Neural cell (in vitro differentiated cells): ENCODE data around the gene PPP3CA. TPM values are rescaled to one million over a fixed set of nuclear protein-coding genes. Genes with fewer than 3 reads are reported as not detected.

Experiments used
- H2AFZ ChIP-seq: fragments of 200-600, 300-800 bp; sonication (generic), shearing (Covaris generic); 2 replicates; pipeline ENCODE4 v1.6.0; 2014; ENCODE audit warnings: low read depth, mild to moderate bottlenecking, antibody characterized with exemption, low read length, moderate library complexity
- H3F3A ChIP-seq: fragments of 200-600 bp; shearing (Covaris generic); 2 replicates; pipeline ENCODE4 v1.6.1; 2016; ENCODE audit warnings: mild to moderate bottlenecking, moderate library complexity, mixed read lengths, antibody characterized with exemption, low read length; ENCODE audit not compliant: insufficient read depth, poor library complexity, severe bottlenecking
- H3K27ac ChIP-seq: fragments of 200-600, 300-800 bp; sonication (generic), shearing (Covaris generic); 2 replicates; pipeline ENCODE4 v1.5.1; 2014; ENCODE audit warnings: mild to moderate bottlenecking, low read length, moderate library complexity
- H3K27me3 ChIP-seq: fragments of 300-800, 200-600 bp; sonication (generic), shearing (Covaris generic); 2 replicates; pipeline ENCODE4 v1.6.0; 2014; ENCODE audit warnings: mild to moderate bottlenecking, low read depth, low read length, moderate library complexity; ENCODE audit not compliant: insufficient read depth
- H3K36me3 ChIP-seq: fragments of 300-800, 200-600 bp; sonication (generic), shearing (Covaris generic); 2 replicates; pipeline ENCODE4 v1.5.1; 2014; ENCODE audit warnings: mild to moderate bottlenecking, antibody characterized with exemption, low read length, moderate library complexity; ENCODE audit not compliant: insufficient read depth
- H3K4me2 ChIP-seq: fragments of 300-800, 200-600 bp; sonication (generic), shearing (Covaris generic); 2 replicates; pipeline ENCODE4 v1.6.0; 2014; ENCODE audit warnings: mild to moderate bottlenecking, low read length
- H3K4me3 ChIP-seq: fragments of 300-800, 200-600 bp; sonication (generic), shearing (Covaris generic); 2 replicates; pipeline ENCODE4 v1.5.1; 2014; ENCODE audit warnings: mild to moderate bottlenecking, low read length, moderate library complexity
- H3K79me2 ChIP-seq: fragments of 200-600 bp; shearing (Covaris generic); replicated peaks from 2 replicates; pipeline ENCODE4 v1.6.0; 2014; ENCODE audit warnings: mild to moderate bottlenecking, low read length, moderate library complexity; ENCODE audit not compliant: insufficient read depth
- H3K9ac ChIP-seq: fragments of 300-800, 200-600 bp; sonication (generic), shearing (Covaris generic); 2 replicates; pipeline ENCODE4 v1.6.1; 2016; ENCODE audit warnings: mild to moderate bottlenecking, low read length, mixed read lengths
- H3K9me2 ChIP-seq: fragments of 200-600 bp; shearing (Covaris generic); 2 replicates; pipeline ENCODE4 v1.6.1; 2016; ENCODE audit warnings: mild to moderate bottlenecking, low read length, mixed read lengths; ENCODE audit not compliant: insufficient read depth
- H3K9me3 ChIP-seq: fragments of 200-600, 300-800 bp; sonication (generic), shearing (Covaris generic); 2 replicates; pipeline ENCODE4 v1.6.1; 2016; ENCODE audit warnings: mild to moderate bottlenecking, mixed run types, low read length, moderate library complexity, mixed read lengths
- H4K20me1 ChIP-seq: fragments of 200-600 bp; shearing (Covaris generic); 2 replicates; pipeline ENCODE4 v1.6.1; 2016; ENCODE audit warnings: mild to moderate bottlenecking, mixed run types; ENCODE audit not compliant: insufficient read depth
- EP300 ChIP-seq: fragments of 450-650 bp; conservative IDR thresholded peaks from 2 replicates; pipeline ENCODE4 v1.6.1; 2014; ENCODE audit warnings: antibody characterized with exemption, mild to moderate bottlenecking, moderate library complexity; ENCODE audit not compliant: poor library complexity, severe bottlenecking
- EZH2 ChIP-seq: fragments of 200-600, 300-800 bp; shearing (Covaris generic), sonication (generic); IDR thresholded peaks from 2 replicates; pipeline ENCODE4 v1.6.1; 2014; ENCODE audit warnings: antibody characterized with exemption, low read length, borderline replicate concordance, mild to moderate bottlenecking; ENCODE audit not compliant: insufficient read depth, poor library complexity, severe bottlenecking
- MXI1 ChIP-seq: fragments of 450-650 bp; conservative IDR thresholded peaks from 2 replicates; pipeline ENCODE4 v1.6.1; 2014; ENCODE audit warnings: antibody characterized with exemption, mild to moderate bottlenecking; ENCODE audit not compliant: poor library complexity, severe bottlenecking
- POLR2AphosphoS5 ChIP-seq: IDR thresholded peaks from 2 replicates; pipeline ENCODE4 v1.6.1; 2012
- RAD21 ChIP-seq: fragments of 450-650 bp; conservative IDR thresholded peaks from 2 replicates; pipeline ENCODE4 v1.6.1; 2014; ENCODE audit warnings: antibody characterized with exemption, mild to moderate bottlenecking, moderate library complexity
- SMC3 ChIP-seq: fragments of 450-650 bp; conservative IDR thresholded peaks from 2 replicates; pipeline ENCODE4 v1.6.1; 2014; ENCODE audit warnings: antibody characterized with exemption, mild to moderate bottlenecking, moderate library complexity; ENCODE audit not compliant: poor library complexity
- TAF1 ChIP-seq: IDR thresholded peaks from 2 replicates; pipeline ENCODE4 v1.6.1; 2012; ENCODE audit warnings: low read depth
- polyA plus RNA-seq: library from polyadenylated mRNA; depleted of rRNA; stranded (reverse); fragments of >200 nt; gene quantifications from 2 replicates; pipeline ENCODE4 v1.2.3, GENCODE V29; 2014
- TF ChIP-seq, protein P1 (sequence below): fragments of 450-650 bp; IDR thresholded peaks from 2 replicates; pipeline ENCODE4 v1.5.1; 2014; ENCODE audit warnings: antibody characterized with exemption, mild to moderate bottlenecking, moderate library complexity; ENCODE audit not compliant: poor library complexity, severe bottlenecking
- TF ChIP-seq, protein P2 (sequence below): IDR thresholded peaks from 2 replicates; pipeline ENCODE4 v1.6.1; 2012; ENCODE audit warnings: borderline replicate concordance

PPP3CA gene
- polyA plus RNA-seq, 1 donor from 2014 or later: 78.2 TPM

DNA sequence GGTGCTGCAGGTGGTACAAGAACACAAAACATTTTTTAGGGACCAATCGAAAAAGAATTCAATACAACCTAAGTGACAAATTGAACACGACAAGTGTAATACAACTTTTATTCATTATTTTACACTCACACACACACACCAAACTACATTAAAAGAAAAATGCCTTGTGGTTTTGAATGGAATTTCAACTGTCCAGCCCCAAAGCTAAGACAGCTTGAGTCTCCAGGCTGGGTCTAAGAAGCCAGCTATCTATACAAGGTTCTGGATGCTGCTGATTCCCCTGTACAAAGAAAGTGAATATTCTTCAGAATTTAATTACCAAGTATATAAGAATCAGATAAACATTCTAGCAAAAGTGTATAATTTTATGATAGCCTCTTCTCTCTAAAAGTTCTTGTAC lies 118.2 kb downstream of the PPP3CA start:
- no peak overlapping the region for H3K4me2 ChIP-seq

DNA sequence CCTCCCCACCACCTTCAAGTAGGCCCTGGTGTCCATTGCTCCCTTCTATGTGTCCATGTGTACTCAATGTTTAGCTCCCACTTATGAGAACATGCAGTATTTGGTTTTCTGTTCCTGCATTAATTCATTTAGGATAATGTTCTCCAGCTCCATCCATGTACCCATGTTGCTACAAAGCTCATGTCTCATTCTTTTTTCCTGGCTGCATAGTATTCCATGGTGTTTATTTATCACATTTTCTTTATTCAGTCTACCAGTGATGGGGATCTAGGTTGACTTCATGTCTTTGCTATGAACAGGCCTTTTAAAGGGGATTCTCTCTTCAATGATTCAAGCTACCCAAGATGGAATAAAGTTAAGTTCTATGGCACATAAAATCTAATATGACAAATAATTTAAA lies 119.6 kb downstream of the PPP3CA start:
- no peaks in the 10 kb centered on the region for H4K20me1 ChIP-seq
- H3K79me2 ChIP-seq: peaks cover 22% of the 10 kb centered on the region
- H3F3A ChIP-seq: no peaks in the 10 kb centered on the region
- no peak overlapping the region for H3K9ac ChIP-seq
- no peaks in the 10 kb centered on the region for H3K9me3 ChIP-seq
- H3K4me2 ChIP-seq: no peak overlapping the region
- H3K27ac ChIP-seq: no peak overlapping the region
- H3K36me3 ChIP-seq: no peaks in the 10 kb centered on the region
- TF ChIP-seq MXI1: no peak
- no peaks in the 10 kb centered on the region for H3K9me2 ChIP-seq
- H3K4me3 ChIP-seq: no peak overlapping the region
- H3K27me3 ChIP-seq: no peaks in the 10 kb centered on the region
- no peak overlapping the region for H2AFZ ChIP-seq

More for the DNA sequence above, 118.2 kb downstream of the PPP3CA start:
- H3K27me3 ChIP-seq: no peaks in the 10 kb centered on the region
- H3F3A ChIP-seq: no peaks in the 10 kb centered on the region
- TF ChIP-seq EP300: no peak
- TF ChIP-seq, protein P1, sequence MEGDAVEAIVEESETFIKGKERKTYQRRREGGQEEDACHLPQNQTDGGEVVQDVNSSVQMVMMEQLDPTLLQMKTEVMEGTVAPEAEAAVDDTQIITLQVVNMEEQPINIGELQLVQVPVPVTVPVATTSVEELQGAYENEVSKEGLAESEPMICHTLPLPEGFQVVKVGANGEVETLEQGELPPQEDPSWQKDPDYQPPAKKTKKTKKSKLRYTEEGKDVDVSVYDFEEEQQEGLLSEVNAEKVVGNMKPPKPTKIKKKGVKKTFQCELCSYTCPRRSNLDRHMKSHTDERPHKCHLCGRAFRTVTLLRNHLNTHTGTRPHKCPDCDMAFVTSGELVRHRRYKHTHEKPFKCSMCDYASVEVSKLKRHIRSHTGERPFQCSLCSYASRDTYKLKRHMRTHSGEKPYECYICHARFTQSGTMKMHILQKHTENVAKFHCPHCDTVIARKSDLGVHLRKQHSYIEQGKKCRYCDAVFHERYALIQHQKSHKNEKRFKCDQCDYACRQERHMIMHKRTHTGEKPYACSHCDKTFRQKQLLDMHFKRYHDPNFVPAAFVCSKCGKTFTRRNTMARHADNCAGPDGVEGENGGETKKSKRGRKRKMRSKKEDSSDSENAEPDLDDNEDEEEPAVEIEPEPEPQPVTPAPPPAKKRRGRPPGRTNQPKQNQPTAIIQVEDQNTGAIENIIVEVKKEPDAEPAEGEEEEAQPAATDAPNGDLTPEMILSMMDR: no peak
- no peak for TF ChIP-seq TAF1
- no peak for TF ChIP-seq SMC3
- no peak for TF ChIP-seq POLR2AphosphoS5
- TF ChIP-seq RAD21: no peak
- TF ChIP-seq, protein P2, sequence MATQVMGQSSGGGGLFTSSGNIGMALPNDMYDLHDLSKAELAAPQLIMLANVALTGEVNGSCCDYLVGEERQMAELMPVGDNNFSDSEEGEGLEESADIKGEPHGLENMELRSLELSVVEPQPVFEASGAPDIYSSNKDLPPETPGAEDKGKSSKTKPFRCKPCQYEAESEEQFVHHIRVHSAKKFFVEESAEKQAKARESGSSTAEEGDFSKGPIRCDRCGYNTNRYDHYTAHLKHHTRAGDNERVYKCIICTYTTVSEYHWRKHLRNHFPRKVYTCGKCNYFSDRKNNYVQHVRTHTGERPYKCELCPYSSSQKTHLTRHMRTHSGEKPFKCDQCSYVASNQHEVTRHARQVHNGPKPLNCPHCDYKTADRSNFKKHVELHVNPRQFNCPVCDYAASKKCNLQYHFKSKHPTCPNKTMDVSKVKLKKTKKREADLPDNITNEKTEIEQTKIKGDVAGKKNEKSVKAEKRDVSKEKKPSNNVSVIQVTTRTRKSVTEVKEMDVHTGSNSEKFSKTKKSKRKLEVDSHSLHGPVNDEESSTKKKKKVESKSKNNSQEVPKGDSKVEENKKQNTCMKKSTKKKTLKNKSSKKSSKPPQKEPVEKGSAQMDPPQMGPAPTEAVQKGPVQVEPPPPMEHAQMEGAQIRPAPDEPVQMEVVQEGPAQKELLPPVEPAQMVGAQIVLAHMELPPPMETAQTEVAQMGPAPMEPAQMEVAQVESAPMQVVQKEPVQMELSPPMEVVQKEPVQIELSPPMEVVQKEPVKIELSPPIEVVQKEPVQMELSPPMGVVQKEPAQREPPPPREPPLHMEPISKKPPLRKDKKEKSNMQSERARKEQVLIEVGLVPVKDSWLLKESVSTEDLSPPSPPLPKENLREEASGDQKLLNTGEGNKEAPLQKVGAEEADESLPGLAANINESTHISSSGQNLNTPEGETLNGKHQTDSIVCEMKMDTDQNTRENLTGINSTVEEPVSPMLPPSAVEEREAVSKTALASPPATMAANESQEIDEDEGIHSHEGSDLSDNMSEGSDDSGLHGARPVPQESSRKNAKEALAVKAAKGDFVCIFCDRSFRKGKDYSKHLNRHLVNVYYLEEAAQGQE: no peak
- no peak for TF ChIP-seq MXI1
- no peak for TF ChIP-seq EZH2
- H3K27ac ChIP-seq: no peak overlapping the region
- no peak overlapping the region for H3K9ac ChIP-seq
- H3K9me3 ChIP-seq: no peaks in the 10 kb centered on the region
- H3K9me2 ChIP-seq: no peaks in the 10 kb centered on the region
- H4K20me1 ChIP-seq: no peaks in the 10 kb centered on the region
- no peaks in the 10 kb centered on the region for H3K36me3 ChIP-seq
- peaks cover 21% of the 10 kb centered on the region for H3K79me2 ChIP-seq
- H3K4me3 ChIP-seq: no peak overlapping the region
- no peak overlapping the region for H2AFZ ChIP-seq
